Suppressor macrophage treated with lipopolysaccharide for 4 hours (primary cell): ENCODE data around the gene METTL3.
A peak's percentile ranks its signal among the peaks of the same experiment; 100 is the strongest.

Source experiments
- DNase-seq: peaks from one replicate; pipeline ENCODE4 v3.0.0-alpha.2; 2020

METTL3 gene

GRCh38 chr14:21526672-21527317 is 15.7 kb upstream of the METTL3 start:
- DNase-seq: no peak

- peak; percentile 17 for DNase-seq
Measured at GRCh38 chr14:21525962-21526671, 15.0 kb upstream of the METTL3 start, which contains the start of gene SALL2. TSS of gene SALL2 (minus strand) at chr14:21526346. CDS start at chr14:21526127, 219 bp downstream.

- DNase-seq: no peak
Measured at GRCh38 chr14:21525571-21525961, 14.4 kb upstream of the METTL3 start.

- DNase-seq: no peak
Measured at GRCh38 chr14:21524575-21525490, 13.7 kb upstream of the METTL3 start.

- DNase-seq: no peak
Measured at GRCh38 chr14:21523203-21523602, 12.1 kb upstream of the METTL3 start.

- DNase-seq: no peak
Measured at GRCh38 chr14:21521501-21521900, 10.4 kb upstream of the METTL3 start.

- DNase-seq: no peak
Measured at GRCh38 chr14:21520767-21521166, 9.6 kb upstream of the METTL3 start.

- no peak for DNase-seq
Measured at GRCh38 chr14:21518725-21519124, 7.6 kb upstream of the METTL3 start.

- no peak for DNase-seq
Measured at GRCh38 chr14:21514341-21514740, 3.2 kb upstream of the METTL3 start.

GRCh38 chr14:21509432-21510143 is 1.6 kb downstream of the METTL3 start:
- DNase-seq: peak; percentile 5

- no peak for DNase-seq
Measured at GRCh38 chr14:21506557-21506956, 4.6 kb downstream of the METTL3 start.

- peak; percentile 30 for DNase-seq
Measured at GRCh38 chr14:21505012-21505553, 6.1 kb downstream of the METTL3 start.

- no peak for DNase-seq
Measured at GRCh38 chr14:21503376-21503775, 7.8 kb downstream of the METTL3 start.

- DNase-seq: no peak
Measured at GRCh38 chr14:21501568-21501967, 9.6 kb downstream of the METTL3 start.

GRCh38 chr14:21498540-21499526 is 12.3 kb downstream of the METTL3 start:
- DNase-seq: peak; percentile 60

- DNase-seq: no peak
Measured at GRCh38 chr14:21496453-21496852, 14.7 kb downstream of the METTL3 start.

GRCh38 chr14:21494902-21495762 is 16.0 kb downstream of the METTL3 start:
- DNase-seq: no peak

- DNase-seq: no peak
Measured at GRCh38 chr14:21486640-21487087, 24.5 kb downstream of the METTL3 start.

- peak; percentile 98 for DNase-seq
Measured at GRCh38 chr14:21476925-21477681, 34.0 kb downstream of the METTL3 start, which contains the start of the genes RAB2B and TOX4. TSS of gene RAB2B (minus strand) at chr14:21476959. CDS start at chr14:21476872, 87 bp downstream. TSS of gene TOX4 (plus strand) at chr14:21477195. CDS start at chr14:21477279, 84 bp downstream.
